T-helper 2 cell (primary cell): ENCODE data around the gene C11orf54.
A peak's percentile ranks its signal among the peaks of the same experiment; 100 is the strongest.

Source experiments
- DNase-seq, 5 experiments: peaks; one replicate each; pipeline versions ENCODE4 v3.0.0 to v3.0.0-alpha.2; 2012 to 2022
- total RNA-seq, 2 donors: gene quantifications; one replicate each; lab custom pipeline; 2026; lab: John Stamatoyannopoulos, UW

The C11orf54 gene
- 9.8 to 10.3 reads per million in 2 donors for total RNA-seq

- DNase-seq = peak; percentile 88 to 98 (median 95)
These were observed at the start of gene C11orf54, which contains the start of gene TAF1D for GRCh38 chr11:93741094-93741881. Gene C11orf54, plus strand, starts transcription at chr11:93741672. Its CDS starts 5,722 bp downstream, at chr11:93747394. Gene TAF1D, minus strand, starts transcription at chr11:93741495. Its CDS starts 2,191 bp downstream, at chr11:93739304.

- DNase-seq = no peak
These were observed 47.4 kb upstream of the C11orf54 start for GRCh38 chr11:93694109-93694508.

DNA sequence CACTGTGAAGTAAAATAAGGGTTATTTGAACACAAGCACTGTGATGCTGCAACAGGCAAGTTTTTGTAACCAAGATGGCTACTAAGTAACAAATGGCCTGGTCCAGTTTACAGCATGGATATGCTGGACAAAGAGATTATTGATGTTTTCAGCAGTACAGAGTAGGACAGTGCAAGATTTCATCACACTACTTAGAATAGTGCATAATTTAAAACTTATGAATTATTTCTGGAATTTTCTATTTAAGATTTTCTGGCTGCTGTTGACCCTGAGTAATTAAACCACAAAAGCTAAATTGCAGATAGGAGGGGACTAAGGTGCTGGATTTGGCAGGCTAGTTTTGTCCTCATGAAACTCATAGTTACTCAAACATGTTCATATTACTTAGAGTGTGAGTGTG lies 46.9 kb upstream of the C11orf54 start:
- no peak for DNase-seq

DNA sequence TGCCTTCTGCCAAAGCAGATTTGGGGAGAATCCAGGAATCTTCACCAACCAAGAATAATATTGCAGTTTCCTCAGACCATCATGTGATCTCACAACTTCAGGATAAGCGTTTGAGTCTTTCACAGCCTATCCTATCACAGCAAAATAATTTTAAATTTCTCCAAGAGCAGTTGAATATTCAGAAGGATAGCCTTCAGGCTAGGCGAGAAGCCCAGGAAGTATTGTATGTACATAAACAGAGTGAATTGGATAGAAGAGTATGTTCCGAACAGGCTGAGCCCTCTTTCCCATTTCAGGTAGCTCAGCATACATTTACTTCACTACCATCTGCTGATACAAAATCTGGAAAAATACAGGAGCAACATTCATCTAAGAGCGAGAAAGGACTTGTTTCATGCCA lies 43.9 kb upstream of the C11orf54 start:
- no peak for DNase-seq

GRCh38 chr11:93700830-93701229 lies 40.6 kb upstream of the C11orf54 start:
- no peak for DNase-seq

DNA sequence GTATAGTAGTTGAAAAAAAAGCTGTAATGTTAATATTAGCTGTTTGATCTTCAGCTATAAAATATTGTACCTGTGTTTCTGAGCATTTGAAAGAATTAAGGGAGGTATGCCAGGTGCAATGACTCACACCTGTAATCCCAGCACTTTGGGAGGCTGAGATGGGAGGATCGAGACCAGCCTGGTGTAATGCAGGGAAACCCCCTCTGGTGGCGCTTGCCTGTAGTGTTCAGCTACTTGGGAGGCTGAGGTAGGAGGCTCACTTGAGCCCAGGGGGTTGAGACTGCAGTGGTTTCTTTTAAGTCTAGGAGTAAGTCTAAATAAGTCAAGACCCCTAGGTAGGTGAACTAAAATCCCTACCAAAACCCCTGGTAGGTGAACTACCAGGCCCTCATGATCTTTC lies 37.2 kb upstream of the C11orf54 start:
- DNase-seq = no peak

GRCh38 chr11:93710239-93710638 lies 31.2 kb upstream of the C11orf54 start:
- DNase-seq = no peak

DNA sequence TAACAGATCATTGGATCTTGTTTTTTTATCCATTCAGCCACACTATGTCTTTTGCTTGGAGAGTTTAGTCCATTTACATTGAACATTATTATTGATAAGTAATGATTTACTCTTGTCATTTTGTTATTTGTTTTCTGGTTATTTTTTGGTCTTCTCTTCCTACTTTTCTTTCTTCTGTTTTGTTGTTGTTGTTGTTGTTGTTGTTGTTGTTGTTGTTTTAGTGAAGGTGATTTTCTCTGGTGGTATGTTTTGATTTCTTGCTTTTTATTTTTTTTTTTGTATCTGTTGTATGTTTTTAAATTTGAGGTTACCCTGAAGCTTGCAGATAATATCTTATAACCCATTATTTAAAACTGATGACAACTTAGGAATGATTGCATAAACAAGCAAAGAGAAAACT lies 28.8 kb upstream of the C11orf54 start:
- DNase-seq = no peak

- DNase-seq = no peak
These were observed 25.6 kb upstream of the C11orf54 start for GRCh38 chr11:93715797-93716396.

DNA sequence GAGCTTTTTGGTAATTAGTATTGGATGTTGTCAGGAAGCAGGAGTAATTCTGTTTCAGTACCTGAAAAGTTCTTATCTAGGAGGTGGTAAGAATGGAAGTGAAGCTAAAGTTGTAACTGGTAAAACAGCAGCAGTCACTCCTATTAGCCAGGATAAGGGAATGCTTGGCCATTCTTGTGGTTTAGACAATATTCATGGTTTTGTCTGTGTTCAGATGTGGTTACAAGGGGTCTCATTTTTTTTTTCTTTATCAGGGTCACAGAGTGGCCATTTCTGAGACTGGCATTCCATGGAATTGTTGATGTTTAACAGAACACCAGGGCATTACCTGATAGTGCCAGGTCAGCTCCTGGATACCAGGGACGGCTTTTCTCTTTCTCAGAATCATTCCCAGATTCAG lies 24.0 kb upstream of the C11orf54 start:
- DNase-seq = no peak

DNA sequence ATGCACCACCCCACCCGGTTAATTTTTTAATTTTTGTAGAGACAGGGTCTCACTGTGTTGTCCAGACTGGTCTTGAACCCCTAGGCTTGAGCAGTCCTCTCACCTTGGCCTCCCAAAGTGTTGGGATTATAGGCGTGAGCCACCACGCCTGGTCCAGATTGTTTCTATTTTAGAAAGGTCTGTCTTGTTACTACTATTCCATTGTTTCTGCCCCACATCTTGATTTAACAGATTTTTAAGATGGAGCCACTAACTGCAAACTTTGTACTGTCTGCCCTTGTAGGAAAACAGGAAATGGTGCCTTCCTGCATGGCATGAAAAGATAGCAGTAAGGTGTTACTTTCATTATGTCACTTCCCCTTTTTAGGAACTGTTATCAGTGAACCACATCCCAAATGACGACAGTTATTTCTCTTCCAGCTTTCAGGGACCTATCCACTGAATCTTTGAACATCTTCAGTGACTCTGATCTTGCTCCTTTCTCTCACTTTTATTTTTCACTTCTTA lies 23.4 kb upstream of the C11orf54 start:
- DNase-seq = peak in 2 of 5 experiments; percentile 20 to 67

DNA sequence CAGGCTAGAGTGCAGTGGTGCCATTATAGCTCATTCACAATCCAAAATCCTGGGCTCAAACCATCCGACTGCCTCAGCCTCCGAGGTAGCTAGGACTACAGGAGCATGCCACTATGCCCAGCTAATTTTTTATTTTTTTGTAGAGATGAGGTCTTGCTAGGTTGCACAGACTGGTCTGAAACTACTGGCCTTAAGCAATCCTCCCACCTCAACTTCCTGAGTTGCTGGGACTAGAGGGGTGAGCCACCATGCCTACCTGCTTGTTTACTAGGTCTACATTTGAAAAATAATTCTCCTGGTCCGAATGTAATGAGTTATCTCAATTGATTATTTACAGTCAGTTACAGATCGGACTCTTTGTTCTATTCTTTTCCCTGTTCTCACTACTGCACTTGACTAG lies 22.2 kb upstream of the C11orf54 start:
- no peak for DNase-seq

DNA sequence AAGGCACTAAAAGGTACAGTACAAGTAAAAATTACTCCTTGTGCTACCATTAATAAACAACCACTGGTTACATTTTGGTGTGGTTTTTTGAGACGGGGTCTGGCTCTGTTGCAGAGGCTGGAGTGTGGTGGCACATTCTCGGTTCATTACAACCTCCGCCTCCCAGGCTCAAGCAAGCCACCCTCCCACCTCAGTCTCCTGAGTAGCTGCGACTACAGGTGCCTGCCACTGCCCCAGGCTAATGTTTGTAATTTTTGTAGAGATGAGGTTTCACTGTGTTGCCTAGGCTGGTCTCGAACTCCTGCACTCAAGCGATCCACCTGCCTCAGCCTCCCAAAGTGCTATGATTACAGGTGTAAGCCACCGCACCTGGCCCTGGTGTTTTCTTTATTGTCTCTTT lies 20.9 kb upstream of the C11orf54 start:
- no peak for DNase-seq

DNA sequence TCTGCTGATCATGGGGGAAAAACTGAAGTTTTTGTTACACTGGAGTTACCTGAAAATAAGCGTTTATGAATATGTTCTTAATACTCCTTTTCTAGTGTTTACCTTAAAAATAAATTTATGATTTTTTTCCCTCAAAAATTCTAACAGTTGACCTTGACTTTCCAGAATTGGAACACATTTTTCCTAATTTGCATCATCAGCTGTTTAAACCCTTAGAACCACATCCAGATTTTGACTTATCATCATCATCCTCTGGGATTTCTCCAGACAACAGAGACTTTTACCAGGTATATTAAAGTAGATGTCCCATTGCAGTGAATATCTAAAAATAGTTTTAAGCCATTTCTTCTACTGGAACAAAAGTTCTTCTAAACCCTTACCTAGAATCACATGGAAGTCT lies 17.4 kb upstream of the C11orf54 start:
- no peak for DNase-seq

- no peak for DNase-seq
These were observed 13.3 kb upstream of the C11orf54 start for GRCh38 chr11:93727985-93728791.

- no peak for DNase-seq
These were observed 12.7 kb upstream of the C11orf54 start for GRCh38 chr11:93728792-93729128.

- DNase-seq = no peak
These were observed 12.3 kb upstream of the C11orf54 start for GRCh38 chr11:93729129-93729616.

- DNase-seq = no peak
These were observed 11.1 kb upstream of the C11orf54 start for GRCh38 chr11:93730108-93731107.

DNA sequence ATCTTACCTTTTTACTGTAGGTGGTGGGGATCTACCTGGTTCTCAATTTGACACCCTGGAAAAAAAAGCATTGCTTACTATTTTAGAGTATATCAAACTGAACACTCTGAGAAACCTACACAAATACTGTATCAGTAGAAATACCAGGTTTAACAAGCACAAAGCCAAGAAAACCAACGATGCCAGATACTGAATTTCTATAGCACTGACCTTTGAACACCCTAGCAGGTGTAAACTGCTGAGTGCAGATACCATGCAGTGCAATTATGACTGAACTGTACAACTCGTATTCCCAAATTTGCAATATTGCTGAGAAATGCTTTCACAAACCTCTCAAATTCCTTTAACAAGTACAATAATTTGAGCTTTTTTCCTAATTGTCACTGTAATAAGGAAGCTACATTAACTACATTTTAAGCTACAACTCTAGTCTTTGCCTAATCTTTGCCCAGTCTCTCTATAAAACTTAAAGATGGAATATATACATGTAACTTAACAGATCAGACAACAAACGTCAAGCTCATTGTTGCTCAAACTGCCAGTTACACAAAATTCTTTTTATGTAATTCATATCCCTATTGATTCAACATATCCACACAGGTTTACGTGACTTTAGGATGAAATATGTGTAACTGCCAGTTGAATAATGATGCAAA lies 9.1 kb upstream of the C11orf54 start:
- DNase-seq = no peak

DNA sequence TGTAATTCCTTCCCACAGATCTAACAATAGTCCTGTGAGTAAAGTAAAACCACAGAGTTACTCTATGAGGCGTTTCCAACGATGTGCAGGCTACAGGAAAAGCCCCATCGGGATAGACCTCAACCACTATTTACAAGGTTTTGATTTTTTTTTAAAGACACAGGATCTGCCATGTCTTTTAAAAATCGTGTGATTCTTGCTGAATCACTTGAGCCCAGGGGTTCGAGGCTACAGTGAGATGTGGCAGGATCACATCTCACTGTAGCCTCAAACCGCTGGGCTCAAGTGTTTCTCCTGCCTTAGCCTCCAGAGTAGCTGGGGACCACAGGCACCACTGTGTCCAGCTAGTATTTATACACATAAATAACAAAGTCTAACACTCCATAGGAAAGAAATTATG lies 8.0 kb upstream of the C11orf54 start:
- no peak for DNase-seq
